GM23338 (cell line): ENCODE results near the gene TCF12. TPM values are rescaled to one million over a fixed set of nuclear protein-coding genes. Genes with fewer than 3 reads are reported as not detected.

Experiments used
- ATAC-seq: fragments of 200-7000 bp; cut with Tn5 transposase; 3 replicates; pipeline ENCODE4 v1.9.1; 2020
- DNase-seq: peaks from one replicate; pipeline ENCODE4 v3.0.0-alpha.2; 2015; ENCODE audit warnings: low spot score
- H2AFZ ChIP-seq: fragments of 200-600 bp; sonication (generic); 2 replicates; pipeline ENCODE4 v1.8.0; 2016; ENCODE audit warnings: antibody characterized with exemption, mild to moderate bottlenecking, moderate library complexity
- H3F3A ChIP-seq: fragments of 200-600 bp; sonication (generic); replicated peaks from 2 replicates; pipeline ENCODE4 v1.8.0; 2017; ENCODE audit warnings: antibody characterized with exemption, mixed run types, low read depth
- H3K27ac ChIP-seq: fragments of 200-600 bp; sonication (generic); 2 replicates; pipeline ENCODE4 v1.6.1; 2016; ENCODE audit warnings: low read depth
- H3K27me3 ChIP-seq: fragments of 200-600 bp; sonication (generic); 2 replicates; pipeline ENCODE4 v1.8.0; 2016; ENCODE audit warnings: mild to moderate bottlenecking, mixed run types, moderate library complexity; ENCODE audit not compliant: insufficient read depth
- H3K36me3 ChIP-seq: fragments of 200-600 bp; sonication (generic); 2 replicates; pipeline ENCODE4 v1.8.0; 2016; ENCODE audit warnings: mild to moderate bottlenecking; ENCODE audit not compliant: insufficient read depth
- H3K4me1 ChIP-seq: fragments of 200-600 bp; sonication (generic); 2 replicates; pipeline ENCODE4 v1.8.0; 2016; ENCODE audit warnings: mild to moderate bottlenecking, moderate library complexity; ENCODE audit not compliant: insufficient read depth
- H3K4me2 ChIP-seq: fragments of 200-600 bp; sonication (generic); 2 replicates; pipeline ENCODE4 v1.7.1; 2017; ENCODE audit warnings: mixed run types
- H3K4me3 ChIP-seq: fragments of 200-600 bp; sonication (generic); 2 replicates; pipeline ENCODE4 v1.6.1; 2016; ENCODE audit warnings: mixed run types
- H3K79me2 ChIP-seq: fragments of 200-600 bp; sonication (generic); replicated peaks from 2 replicates; pipeline ENCODE4 v1.8.0; 2017; ENCODE audit warnings: mild to moderate bottlenecking; ENCODE audit not compliant: insufficient read depth
- H3K9me2 ChIP-seq: fragments of 200-600 bp; sonication (generic); 2 replicates; pipeline ENCODE4 v1.8.0; 2017; ENCODE audit not compliant: insufficient read depth
- H4K20me1 ChIP-seq: fragments of 200-600 bp; sonication (generic); replicated peaks from 2 replicates; pipeline ENCODE4 v1.8.0; 2017; ENCODE audit warnings: mild to moderate bottlenecking; ENCODE audit not compliant: insufficient read depth
- H3K27ac Mint-ChIP-seq: 2 replicates; pipeline ENCODE4 v1.8.0; 2020; ENCODE audit warnings: inconsistent platforms, mild to moderate bottlenecking, moderate library complexity, mixed read lengths
- H3K27me3 Mint-ChIP-seq: 3 replicates; pipeline ENCODE4 v1.8.0; 2022; ENCODE audit warnings: low read depth, mild to moderate bottlenecking, moderate library complexity, mixed read lengths, inconsistent platforms; ENCODE audit not compliant: insufficient read depth, poor library complexity
- H3K36me3 Mint-ChIP-seq: 3 replicates; pipeline ENCODE4 v1.8.0; 2021; ENCODE audit warnings: low read depth, mild to moderate bottlenecking, inconsistent platforms, moderate library complexity, mixed read lengths
- H3K4me1 Mint-ChIP-seq: 3 replicates; pipeline ENCODE4 v1.8.0; 2020; ENCODE audit warnings: mild to moderate bottlenecking, inconsistent platforms, mixed read lengths
- H3K4me3 Mint-ChIP-seq: 3 replicates; pipeline ENCODE4 v1.8.0; 2021; ENCODE audit warnings: moderate library complexity, mild to moderate bottlenecking, inconsistent platforms, mixed read lengths
- H3K9me3 Mint-ChIP-seq: 3 replicates; pipeline ENCODE4 v1.8.0; 2020; ENCODE audit warnings: moderate library complexity, mild to moderate bottlenecking, inconsistent platforms, mixed read lengths
- CREB1 ChIP-seq: fragments of 250-450 bp; sonication (Bioruptor Pico); IDR thresholded peaks from 2 replicates; pipeline ENCODE4 v1.5.0; 2020; ENCODE audit warnings: low read depth, mild to moderate bottlenecking, moderate library complexity
- CTCF ChIP-seq, 2 experiments: fragments of 200-600 bp in 1 of 2; sonication (generic) in 1 of 2; conservative IDR thresholded peaks; 2 replicates each; pipeline versions ENCODE4 v1.5.1 to v1.6.1; 2016 to 2017; ENCODE audit warnings: antibody characterized with exemption in 2 of 2, low read depth in 2 of 2, mild to moderate bottlenecking in 2 of 2, moderate library complexity in 1 of 2
- ETS1 ChIP-seq: IDR thresholded peaks from 2 replicates; pipeline ENCODE4 v1.6.1; 2016; ENCODE audit warnings: antibody characterized with exemption
- EZH2 ChIP-seq: fragments of 200-600 bp; sonication (generic); IDR thresholded peaks from one replicate; pipeline ENCODE4 v1.8.0; 2017; ENCODE audit warnings: antibody characterized with exemption, mild to moderate bottlenecking, low read depth; ENCODE audit not compliant: unreplicated experiment
- EZH2phosphoT487 ChIP-seq: fragments of 200-600 bp; sonication (generic); IDR thresholded peaks from one replicate; pipeline ENCODE4 v1.8.1; 2018; ENCODE audit warnings: antibody characterized with exemption; ENCODE audit not compliant: unreplicated experiment
- JUNB ChIP-seq: IDR thresholded peaks from one replicate; pipeline ENCODE4 v1.6.1; 2016; ENCODE audit warnings: antibody characterized with exemption; ENCODE audit not compliant: unreplicated experiment
- NANOG ChIP-seq: IDR thresholded peaks from 2 replicates; pipeline ENCODE4 v1.6.1; 2016; ENCODE audit warnings: antibody characterized with exemption, borderline replicate concordance
- POLR2AphosphoS5 ChIP-seq: IDR thresholded peaks from 2 replicates; pipeline ENCODE4 v1.6.1; 2016; ENCODE audit warnings: antibody characterized with exemption, low read depth
- polyA plus RNA-seq: library from polyadenylated mRNA; unstranded; fragments of >200 nt; fragmentation: Nextera tagmentation; extraction: Ambion mirVana; gene quantifications from 2 replicates; pipeline ENCODE4 v1.2.1, GENCODE V29; 2016
- total RNA-seq: library from RNA; depleted of rRNA; stranded (reverse); fragments of >200 nt; shearing (Covaris generic); gene quantifications from 2 replicates; pipeline ENCODE4 v1.2.3, GENCODE V29; 2014

Gene TCF12
- total and polyA plus RNA-seq, 2 experiments from 2014 or later: 27.6 to 104 TPM

GRCh38 chr15:56886363-56886931 lies 32.0 kb upstream of the TCF12 start (continued):
- no peak for TF ChIP-seq NANOG

GRCh38 chr15:56886932-56887781 lies 31.3 kb upstream of the TCF12 start:
- H3K9me2 ChIP-seq: no peaks in the 10 kb centered on the region
- peaks cover 22% of the 10 kb centered on the region for H3F3A ChIP-seq
- peaks cover 25% of the 10 kb centered on the region for H3K4me1 ChIP-seq
- DNase-seq (peak; percentile 95), ATAC-seq (peak; percentile 89)
- no peaks in the 10 kb centered on the region for H4K20me1 ChIP-seq
- no peaks in the 10 kb centered on the region for H3K36me3 ChIP-seq
- peak overlapping the region; percentile 80 for H2AFZ ChIP-seq
- Mint-ChIP-seq H3K27me3 (peaks cover 6% of the 10 kb centered on the region), H3K9me3 (no peaks in the 10 kb centered on the region), H3K4me3 (peak overlapping the region; percentile 81), H3K27ac (peak overlapping the region; percentile 93), H3K36me3 (peaks cover 3% of the 10 kb centered on the region; the same call in 1 of the 3 replicates), H3K4me1 (peaks cover 27% of the 10 kb centered on the region)
- TF ChIP-seq EZH2: no peak
- TF ChIP-seq CREB1 (CRISPR knock-in tag): peak; percentile 90
- TF ChIP-seq JUNB: no peak
- TF ChIP-seq ETS1: peak; percentile 75; the same call in 1 of the 2 replicates
- peak; percentile 86 for TF ChIP-seq POLR2AphosphoS5
- H3K27ac ChIP-seq: peak overlapping the region; percentile 98
- no peaks in the 10 kb centered on the region for H3K79me2 ChIP-seq
- H3K4me3 ChIP-seq: peak overlapping the region; percentile 74
- H3K4me2 ChIP-seq: peak overlapping the region; percentile 80
- H3K27me3 ChIP-seq: 0 out of 2 replicates have a peak, but pooled peaks cover under 1% of the 10 kb centered on the region

- ATAC-seq: no peak
- Mint-ChIP-seq H3K36me3 (peaks cover 3% of the 10 kb centered on the region; the same call in 1 of the 3 replicates), H3K27ac (peak overlapping the region; percentile 91), H3K4me1 (peaks cover 29% of the 10 kb centered on the region), H3K27me3 (peaks cover 6% of the 10 kb centered on the region), H3K4me3 (peak overlapping the region; percentile 81), H3K9me3 (no peaks in the 10 kb centered on the region)
- H3K27me3 ChIP-seq: peaks cover 8% of the 10 kb centered on the region
- H3K36me3 ChIP-seq: no peaks in the 10 kb centered on the region
- H2AFZ ChIP-seq: peak overlapping the region; percentile 80
- peaks cover 22% of the 10 kb centered on the region for H3F3A ChIP-seq
- peak overlapping the region; percentile 98 for H3K27ac ChIP-seq
- peaks cover 25% of the 10 kb centered on the region for H3K4me1 ChIP-seq
- no peak for TF ChIP-seq CREB1 (CRISPR knock-in tag)
- TF ChIP-seq POLR2AphosphoS5: no peak
- TF ChIP-seq EZH2phosphoT487: no peak
- TF ChIP-seq CTCF (conservative IDR thresholded peaks at IDR 0.05; ENCODE audit: low read depth in 2 of 2): no peak
- no peak for TF ChIP-seq ETS1
- no peak for TF ChIP-seq EZH2
- no peak for DNase-seq
- H3K4me2 ChIP-seq: peak overlapping the region; percentile 80
- no peaks in the 10 kb centered on the region for H4K20me1 ChIP-seq
- peak overlapping the region; percentile 74 for H3K4me3 ChIP-seq
- no peaks in the 10 kb centered on the region for H3K9me2 ChIP-seq
- no peaks in the 10 kb centered on the region for H3K79me2 ChIP-seq
Measured at GRCh38 chr15:56887782-56888438, 30.5 kb upstream of the TCF12 start.
